ENCODE data around the gene PTPRM. TPM values are rescaled to one million over a fixed set of nuclear protein-coding genes. Genes with fewer than 3 reads are reported as not detected.

PTPRM gene
- total RNA-seq, 4 donors from 2014 or later, result 206 to 337 (median 255) TPM

DNA sequence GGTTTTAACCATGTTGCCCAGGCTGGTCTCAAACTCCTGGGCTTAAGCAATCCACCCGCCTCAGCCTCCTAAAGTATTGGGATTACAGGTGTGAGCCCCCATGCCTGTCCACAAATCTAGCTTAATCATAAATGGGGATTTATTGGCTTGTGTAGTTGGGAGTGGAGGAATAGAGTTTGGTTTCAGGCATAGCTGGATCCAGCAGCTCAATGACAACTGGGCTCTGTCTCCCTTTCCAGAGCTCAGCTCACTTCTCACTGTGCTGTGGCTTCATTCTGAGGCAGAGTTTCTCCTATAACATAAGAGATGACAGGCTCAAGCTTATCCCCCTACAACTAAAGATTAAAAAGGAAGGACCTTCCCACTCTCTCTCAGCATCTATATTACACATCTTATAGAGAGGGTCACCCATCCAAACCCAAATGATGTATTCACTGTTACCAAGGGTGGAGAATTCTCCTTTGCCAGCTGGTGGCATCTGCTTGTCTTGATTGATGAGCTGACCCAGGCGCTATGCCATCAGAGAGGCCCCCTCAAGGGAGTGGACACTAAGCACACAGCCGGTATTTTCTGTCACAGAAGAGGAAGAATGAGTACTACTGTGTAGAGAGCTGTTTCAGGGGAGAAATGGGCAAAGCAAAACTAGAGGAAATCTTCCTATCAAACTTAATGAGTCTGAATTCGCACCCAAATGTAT lies 280.4 kb downstream of the PTPRM start:
- TF ChIP-seq CTCF (IDR thresholded peaks at IDR 0.05; ENCODE audit: low read depth), result no peak

DNA sequence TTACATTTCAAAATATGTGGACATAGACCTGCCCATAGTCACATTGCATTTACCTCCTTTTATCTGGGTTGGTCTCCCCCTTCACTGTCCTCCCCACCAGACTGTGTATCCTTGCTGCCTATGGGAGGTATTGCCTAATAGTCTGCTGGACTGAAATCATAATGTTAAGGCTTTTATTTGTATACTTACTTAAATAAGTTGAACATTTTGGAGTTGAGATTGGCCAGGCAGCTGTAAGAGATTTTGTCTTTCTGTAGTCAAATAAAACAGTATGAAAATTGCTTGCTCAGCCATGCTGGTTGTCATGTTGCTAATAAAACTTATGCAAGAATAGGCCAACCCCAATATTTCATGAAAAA lies 280.9 kb downstream of the PTPRM start:
- TF ChIP-seq CTCF (IDR thresholded peaks at IDR 0.05; ENCODE audit: low read depth), result no peak

GRCh38 chr18:7850446-7850845 lies 283.3 kb downstream of the PTPRM start:
- no peak for TF ChIP-seq CTCF (IDR thresholded peaks at IDR 0.05; ENCODE audit: low read depth)

- no peak for TF ChIP-seq CTCF (IDR thresholded peaks at IDR 0.05; ENCODE audit: low read depth)
Measured at GRCh38 chr18:7855028-7855427, 287.9 kb downstream of the PTPRM start.

DNA sequence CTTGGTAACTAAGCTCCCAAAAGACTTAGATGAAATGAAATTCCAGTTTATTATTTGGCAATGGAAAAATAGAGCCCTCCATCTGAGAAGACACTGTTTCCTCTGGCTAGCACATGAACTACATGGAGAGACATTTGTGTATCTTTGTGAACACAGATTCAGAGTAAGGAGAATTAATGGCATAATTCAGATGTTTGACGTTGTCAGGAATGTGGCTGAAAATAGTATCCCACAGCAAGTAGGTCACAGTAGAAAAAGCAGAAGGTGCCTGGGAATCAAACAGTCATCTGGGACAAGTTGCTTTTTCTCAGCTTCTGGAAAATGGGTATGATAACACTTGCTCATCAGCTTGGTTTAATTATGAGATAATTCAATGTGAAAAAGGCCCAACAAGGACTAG lies 288.6 kb downstream of the PTPRM start:
- no peak for TF ChIP-seq CTCF (IDR thresholded peaks at IDR 0.05; ENCODE audit: low read depth)

DNA sequence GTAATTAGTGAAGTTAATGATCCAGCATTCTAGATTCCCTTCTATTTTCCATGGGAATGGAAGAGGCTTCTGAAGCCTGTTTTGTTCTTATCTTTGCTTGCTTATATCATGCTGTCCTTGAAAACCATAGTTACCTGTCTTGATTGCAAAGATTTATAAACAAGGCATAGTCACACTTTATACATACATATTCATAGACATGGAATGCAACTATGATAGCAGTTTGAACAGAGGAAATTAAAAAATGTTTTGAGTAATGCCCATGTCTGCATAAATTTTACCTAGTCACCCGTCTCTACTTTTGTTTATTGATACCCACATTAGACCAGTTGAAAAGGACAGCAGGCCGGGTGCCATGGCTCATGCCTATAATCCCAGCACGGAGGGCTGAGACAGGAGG lies 289.0 kb downstream of the PTPRM start:
- no peak for TF ChIP-seq CTCF (IDR thresholded peaks at IDR 0.05; ENCODE audit: low read depth)

DNA sequence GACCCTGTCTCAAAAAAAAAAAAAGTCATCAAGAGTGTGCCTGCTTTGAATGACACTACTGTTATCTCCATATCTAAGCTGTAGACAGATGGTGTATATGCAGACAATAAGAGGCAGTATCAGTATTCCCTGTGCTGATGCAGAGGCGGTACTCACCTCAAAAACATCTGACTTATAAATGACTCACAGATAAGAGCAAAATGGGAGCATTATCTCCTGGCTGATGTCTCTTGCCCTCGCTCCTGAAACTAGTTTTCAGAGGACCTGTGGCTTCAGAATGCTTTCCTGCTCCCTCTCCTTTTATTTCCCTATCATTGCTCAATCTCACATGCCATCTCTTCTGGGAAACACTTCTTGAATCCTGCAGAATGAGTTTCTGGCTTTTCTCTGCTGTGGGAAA lies 289.6 kb downstream of the PTPRM start:
- TF ChIP-seq CTCF (IDR thresholded peaks at IDR 0.05; ENCODE audit: low read depth), result no peak

Measured in subcutaneous adipose tissue (tissue), 4 donors.